ENCODE results near the gene SARS1. TPM values are rescaled to one million over a fixed set of nuclear protein-coding genes. Genes with fewer than 3 reads are reported as not detected.

Gene SARS1
- total and polyA plus RNA-seq, 2 experiments from 2014 or later: 103 to 109 TPM

GRCh38 chr1:109204484-109204883 lies 9.2 kb upstream of the SARS1 start:
- Histone ChIP-seq H3K27ac (no peak overlapping the region), H3K36me3 (no peaks in the 10 kb centered on the region), H3K9me3 (ENCODE audit: low read depth) (no peaks in the 10 kb centered on the region), H3K4me1 (ENCODE audit: low read depth) (peaks cover 5% of the 10 kb centered on the region), H3K27me3 (peaks cover 12% of the 10 kb centered on the region), H3K4me3 (no peak overlapping the region)
- no peak for DNase-seq (ENCODE audit: low read depth in 1 of 2, low spot score in 1 of 2)
- TF ChIP-seq CTCF (IDR thresholded peaks at IDR 0.05; ENCODE audit: low read depth, low read length): no peak

- no peak for DNase-seq (ENCODE audit: low read depth in 1 of 2, low spot score in 1 of 2)
- H3K4me1 ChIP-seq (ENCODE audit: low read depth): peaks cover 5% of the 10 kb centered on the region
- H3K27ac ChIP-seq: no peak overlapping the region
- no peaks in the 10 kb centered on the region for H3K27me3 ChIP-seq
- no peak overlapping the region for H3K4me3 ChIP-seq
- TF ChIP-seq CTCF (IDR thresholded peaks at IDR 0.05; ENCODE audit: low read depth, low read length): no peak
- no peaks in the 10 kb centered on the region for H3K9me3 ChIP-seq (ENCODE audit: low read depth)
- H3K36me3 ChIP-seq: no peaks in the 10 kb centered on the region
Measured at GRCh38 chr1:109206339-109206738, 7.4 kb upstream of the SARS1 start.

- Histone ChIP-seq H3K27me3 (no peaks in the 10 kb centered on the region), H3K4me3 (no peak overlapping the region), H3K36me3 (no peaks in the 10 kb centered on the region), H3K9me3 (ENCODE audit: low read depth) (no peaks in the 10 kb centered on the region), H3K27ac (no peak overlapping the region), H3K4me1 (ENCODE audit: low read depth) (peaks cover 5% of the 10 kb centered on the region)
- no peak for DNase-seq (ENCODE audit: low read depth in 1 of 2, low spot score in 1 of 2)
- no peak for TF ChIP-seq CTCF (IDR thresholded peaks at IDR 0.05; ENCODE audit: low read depth, low read length)
Measured at GRCh38 chr1:109207467-109208103, 6.1 kb upstream of the SARS1 start.

- DNase-seq (ENCODE audit: low read depth in 1 of 2, low spot score in 1 of 2): peak in 1 of 2 donors; percentile 22
- no peak overlapping the region for H3K27ac ChIP-seq
Measured at GRCh38 chr1:109208394-109208793, 5.3 kb upstream of the SARS1 start.

GRCh38 chr1:109208836-109209463 lies 4.8 kb upstream of the SARS1 start:
- Histone ChIP-seq H3K4me1 (ENCODE audit: low read depth) (peaks cover 5% of the 10 kb centered on the region), H3K36me3 (no peaks in the 10 kb centered on the region), H3K27me3 (no peaks in the 10 kb centered on the region), H3K27ac (no peak overlapping the region), H3K4me3 (no peak overlapping the region), H3K9me3 (ENCODE audit: low read depth) (no peaks in the 10 kb centered on the region)
- peak in 1 of 2 donors; percentile 25 for DNase-seq (ENCODE audit: low read depth in 1 of 2, low spot score in 1 of 2)
- TF ChIP-seq CTCF (IDR thresholded peaks at IDR 0.05; ENCODE audit: low read depth, low read length): no peak

More at GRCh38 chr1:109208394-109208793, 5.3 kb upstream of the SARS1 start:
- H3K9me3 ChIP-seq (ENCODE audit: low read depth): no peaks in the 10 kb centered on the region
- no peaks in the 10 kb centered on the region for H3K36me3 ChIP-seq
- TF ChIP-seq CTCF (IDR thresholded peaks at IDR 0.05; ENCODE audit: low read depth, low read length): no peak
- H3K4me3 ChIP-seq: no peak overlapping the region
- H3K27me3 ChIP-seq: no peaks in the 10 kb centered on the region
- peaks cover 5% of the 10 kb centered on the region for H3K4me1 ChIP-seq (ENCODE audit: low read depth)

Data from cardiac muscle cell (in vitro differentiated cells and primary cell).